Inflammatory macrophage (primary cell): ENCODE data around the gene THBD.
A peak's percentile ranks its signal among the peaks of the same experiment; 100 is the strongest.

Experiments used
- DNase-seq, 2 donors: peaks; one replicate each; pipeline ENCODE4 v3.0.0-alpha.2; 2020 to 2022

Gene THBD

GRCh38 chr20:23084282-23084844, 34.9 kb upstream of the THBD start:
- DNase-seq, result no peak

GRCh38 chr20:23083553-23084220, 34.2 kb upstream of the THBD start:
- DNase-seq, result no peak

GRCh38 chr20:23082846-23083552, 33.5 kb upstream of the THBD start:
- DNase-seq, result peak; percentile 31 to 62

- DNase-seq, result no peak
Observed at GRCh38 chr20:23081263-23081819, 31.9 kb upstream of the THBD start.

- no peak for DNase-seq
Observed at GRCh38 chr20:23080521-23080920, 31.0 kb upstream of the THBD start.

- no peak for DNase-seq
Observed at GRCh38 chr20:23079926-23080325, 30.5 kb upstream of the THBD start.

GRCh38 chr20:23079016-23079351, 29.5 kb upstream of the THBD start:
- no peak for DNase-seq

- DNase-seq, result peak; percentile 30 to 53
Observed at GRCh38 chr20:23078351-23079015, 29.0 kb upstream of the THBD start.

- DNase-seq, result no peak
Observed at GRCh38 chr20:23077277-23077676, 27.8 kb upstream of the THBD start.

- DNase-seq, result no peak
Observed at GRCh38 chr20:23074052-23074451, 24.6 kb upstream of the THBD start.

- no peak for DNase-seq
Observed at GRCh38 chr20:23072892-23073586, 23.6 kb upstream of the THBD start.

GRCh38 chr20:23071996-23072395, 22.5 kb upstream of the THBD start:
- DNase-seq, result no peak

GRCh38 chr20:23071398-23071797, 21.9 kb upstream of the THBD start:
- DNase-seq, result no peak

GRCh38 chr20:23069108-23069507, 19.6 kb upstream of the THBD start:
- DNase-seq, result no peak

- DNase-seq, result no peak
Observed at GRCh38 chr20:23068283-23068682, 18.8 kb upstream of the THBD start.

GRCh38 chr20:23066772-23067171, 17.3 kb upstream of the THBD start:
- no peak for DNase-seq

GRCh38 chr20:23065266-23066201, 16.1 kb upstream of the THBD start:
- DNase-seq, result no peak

- no peak for DNase-seq
Observed at GRCh38 chr20:23063581-23063980, 14.1 kb upstream of the THBD start.

GRCh38 chr20:23063168-23063567, 13.7 kb upstream of the THBD start:
- DNase-seq, result no peak

- DNase-seq, result no peak
Observed at GRCh38 chr20:23062632-23063031, 13.2 kb upstream of the THBD start.

- DNase-seq, result peak; percentile 52 to 70
Observed at GRCh38 chr20:23061734-23062561, 12.5 kb upstream of the THBD start.
